Measurements from ENCODE around the gene MAN1B1. TPM values are rescaled to one million over a fixed set of nuclear protein-coding genes. Genes with fewer than 3 reads are reported as not detected.

MAN1B1 gene
- total RNA-seq, result 59.6 and 67.2 TPM in 2 replicates

GRCh38 chr9:137086531-137087408, at the start of gene MAN1B1:
Gene MAN1B1 (plus strand): TSS chr9:137086985. CDS start chr9:137087000, 15 bp downstream.

GRCh38 chr9:137046088-137046787, 40.5 kb upstream of the MAN1B1 start, which contains the start of gene NPDC1:
Gene NPDC1 (minus strand): TSS chr9:137046177. CDS start chr9:137045989, 188 bp downstream.

GRCh38 chr9:137053944-137054931, 32.5 kb upstream of the MAN1B1 start, which contains the start of gene ENTPD2:
Gene ENTPD2 (minus strand): TSS chr9:137054061. CDS start chr9:137053997, 64 bp downstream.

GRCh38 chr9:137070201-137070905, 16.4 kb upstream of the MAN1B1 start, which contains the start of gene SAPCD2:
Gene SAPCD2 (minus strand): TSS chr9:137070557. CDS start chr9:137070460, 97 bp downstream.

GRCh38 chr9:137077010-137077747, 9.6 kb upstream of the MAN1B1 start, which contains the start of gene UAP1L1:
Gene UAP1L1 (plus strand): TSS chr9:137077517. CDS start chr9:137077533, 16 bp downstream.

GRCh38 chr9:137114613-137115393, 28.0 kb downstream of the MAN1B1 start, which contains the start of gene DPP7:
Gene DPP7 (minus strand): TSS chr9:137114733. CDS start chr9:137114713, 20 bp downstream.

GRCh38 chr9:137138722-137139467, 52.1 kb downstream of the MAN1B1 start, which contains the start of gene GRIN1:
Gene GRIN1 (plus strand): TSS chr9:137139154. CDS start chr9:137139487, 333 bp downstream.

Other genes starting within 250 kb of the MAN1B1 start
- gene AJM1, start 244.5 kb upstream of the MAN1B1 start, total RNA-seq, result 1.1 and 1.4 TPM in 2 replicates
- gene PHPT1, start 237.6 kb upstream of the MAN1B1 start, total RNA-seq, result 109 TPM in 2 replicates
- 0.37 and 0.78 TPM in 2 replicates for gene MAMDC4, start 234.6 kb upstream of the MAN1B1 start, total RNA-seq
- 418 and 434 TPM in 2 replicates for gene EDF1, start 220.7 kb upstream of the MAN1B1 start, total RNA-seq
- gene TRAF2, start 200.5 kb upstream of the MAN1B1 start, total RNA-seq, result 3.9 and 5.9 TPM in 2 replicates
- 137 and 146 TPM in 2 replicates for gene FBXW5, start 142.2 kb upstream of the MAN1B1 start, total RNA-seq
- not detected in 2 replicates for gene C8G, start 141.7 kb upstream of the MAN1B1 start, total RNA-seq
- not detected in 2 replicates for gene LCN12, start 134.7 kb upstream of the MAN1B1 start, total RNA-seq
- gene PTGDS, start 109.5 kb upstream of the MAN1B1 start, total RNA-seq, result 211 and 233 TPM in 2 replicates
- 0.73 TPM in 1 of 2 replicates, not detected in the other for gene LCNL1, start 104.0 kb upstream of the MAN1B1 start, total RNA-seq
- gene PAXX, start 94.6 kb upstream of the MAN1B1 start, total RNA-seq, result 22.2 and 22.3 TPM in 2 replicates
- 0.83 and 3.2 TPM in 2 replicates for gene CLIC3, start 90.4 kb upstream of the MAN1B1 start, total RNA-seq
- 27.1 and 27.6 TPM in 2 replicates for gene ABCA2, start 58.7 kb upstream of the MAN1B1 start, total RNA-seq
- gene FUT7, start 54.9 kb upstream of the MAN1B1 start, total RNA-seq, result not detected in 2 replicates
- 58.8 and 86.1 TPM in 2 replicates for gene NPDC1, start 40.8 kb upstream of the MAN1B1 start, total RNA-seq
- not detected in 2 replicates for gene ENTPD2, start 32.9 kb upstream of the MAN1B1 start, total RNA-seq
- gene SAPCD2, start 16.4 kb upstream of the MAN1B1 start, total RNA-seq, result 0.34 and 0.75 TPM in 2 replicates
- 6.0 and 9.9 TPM in 2 replicates for gene UAP1L1, start 9.5 kb upstream of the MAN1B1 start, total RNA-seq
- 97.4 and 113 TPM in 2 replicates for gene DPP7, start 27.7 kb downstream of the MAN1B1 start, total RNA-seq
- 0.29 TPM in 1 of 2 replicates, not detected in the other for gene GRIN1, start 52.2 kb downstream of the MAN1B1 start, total RNA-seq
- gene LRRC26, start 83.1 kb downstream of the MAN1B1 start, total RNA-seq, result not detected in 2 replicates
- not detected in 2 replicates for gene TMEM210, start 85.1 kb downstream of the MAN1B1 start, total RNA-seq
- gene ANAPC2, start 101.6 kb downstream of the MAN1B1 start, total RNA-seq, result 10.9 and 19.1 TPM in 2 replicates
- gene SSNA1, start 101.7 kb downstream of the MAN1B1 start, total RNA-seq, result 50.5 and 62.2 TPM in 2 replicates
- gene TPRN, start 113.8 kb downstream of the MAN1B1 start, total RNA-seq, result 9.4 and 14.9 TPM in 2 replicates
- gene TMEM203, start 118.7 kb downstream of the MAN1B1 start, total RNA-seq, result 33.2 and 33.7 TPM in 2 replicates
- gene NDOR1, start 118.7 kb downstream of the MAN1B1 start, total RNA-seq, result 8.0 and 9.5 TPM in 2 replicates
- gene RNF208, start 135.3 kb downstream of the MAN1B1 start, total RNA-seq, result not detected in 2 replicates
- 1.4 TPM in 1 of 2 replicates, not detected in the other for gene CYSRT1, start 138.2 kb downstream of the MAN1B1 start, total RNA-seq
- gene RNF224, start 140.5 kb downstream of the MAN1B1 start, total RNA-seq, result not detected in 2 replicates
- not detected in 2 replicates for gene SLC34A3, start 143.9 kb downstream of the MAN1B1 start, total RNA-seq
- 118 and 122 TPM in 2 replicates for gene TUBB4B, start 154.3 kb downstream of the MAN1B1 start, total RNA-seq
- not detected in 2 replicates for gene STPG3, start 164.3 kb downstream of the MAN1B1 start, total RNA-seq
- 33.9 and 37.6 TPM in 2 replicates for gene NELFB, start 168.3 kb downstream of the MAN1B1 start, total RNA-seq
- gene TOR4A, start 190.7 kb downstream of the MAN1B1 start, total RNA-seq, result 4.0 and 5.3 TPM in 2 replicates
- gene NRARP, start 215.3 kb downstream of the MAN1B1 start, total RNA-seq, result 0.29 and 1.7 TPM in 2 replicates

All from cardiac ventricle fibroblast (primary cell).